CD14-positive monocyte (primary cell): Measurements from ENCODE around the gene CAMKK2. TPM values are rescaled to one million over a fixed set of nuclear protein-coding genes. Genes with fewer than 3 reads are reported as not detected.

Source experiments
- DNase-seq, 3 donors: peaks; one replicate each; pipeline ENCODE4 v3.0.0-alpha.2; 2011 to 2022
- H2AFZ ChIP-seq: 2 replicates; pipeline ENCODE4 v1.6.0; 2012; ENCODE audit warnings: mild to moderate bottlenecking, low read depth, low read length, inconsistent platforms; ENCODE audit not compliant: insufficient read depth, poor library complexity, severe bottlenecking
- H3K27ac ChIP-seq, 2 donors: 1 replicate in 1 of 2; 2 replicates in 1 of 2; pipeline ENCODE4 v1.5.1; 2012 to 2013; ENCODE audit warnings: low read length in 2 of 2, control low read depth in 1 of 2, inconsistent platforms in 1 of 2, low read depth in 1 of 2, mild to moderate bottlenecking in 1 of 2
- H3K27me3 ChIP-seq, 2 donors: one replicate each; pipeline versions ENCODE4 v1.6.0 to v1.6.1; 2011 to 2013; ENCODE audit warnings: low read length in 2 of 2; ENCODE audit not compliant: control insufficient read depth in 2 of 2, insufficient read depth in 2 of 2
- H3K36me3 ChIP-seq, 2 donors: replicated peaks in 1 of 2; 1 replicate in 1 of 2; 2 replicates in 1 of 2; pipeline versions ENCODE4 v1.5.1 to v1.6.1; 2012 to 2013; ENCODE audit warnings: low read length in 2 of 2, control low read depth in 1 of 2, inconsistent platforms in 1 of 2, mild to moderate bottlenecking in 1 of 2; ENCODE audit not compliant: insufficient read depth in 2 of 2, control insufficient read depth in 1 of 2
- H3K4me1 ChIP-seq, 2 donors: 1 replicate in 1 of 2; 2 replicates in 1 of 2; pipeline versions ENCODE4 v1.5.1 to v1.6.1; 2012 to 2013; ENCODE audit warnings: low read length in 2 of 2, control low read depth in 1 of 2, inconsistent platforms in 1 of 2, mild to moderate bottlenecking in 1 of 2, moderate library complexity in 1 of 2; ENCODE audit not compliant: insufficient read depth in 2 of 2, control insufficient read depth in 1 of 2
- H3K4me2 ChIP-seq: replicated peaks from 2 replicates; pipeline ENCODE3; 2012; ENCODE audit warnings: low read length, moderate library complexity, mild to moderate bottlenecking; ENCODE audit not compliant: poor library complexity, severe bottlenecking; ENCODE audit errors: extremely low read depth
- H3K4me3 ChIP-seq, 3 experiments: fragments of 200-600 bp in 1 of 3; sonication (generic) in 1 of 3; replicated peaks in 1 of 3; 1 replicate in 2 of 3; 2 replicates in 1 of 3; pipeline ENCODE4 v1.5.1; 2011 to 2013; ENCODE audit warnings: low read length in 3 of 3, mild to moderate bottlenecking in 3 of 3, control low read depth in 2 of 3, low read depth in 2 of 3, inconsistent platforms in 1 of 3, moderate library complexity in 1 of 3
- H3K79me2 ChIP-seq: 2 replicates; pipeline ENCODE4 v1.6.0; 2012; ENCODE audit warnings: mild to moderate bottlenecking, control low read depth, inconsistent platforms, low read length, moderate library complexity; ENCODE audit not compliant: insufficient read depth
- H3K9ac ChIP-seq: 2 replicates; pipeline ENCODE4 v1.6.0; 2017; ENCODE audit warnings: low read length, mild to moderate bottlenecking; ENCODE audit not compliant: insufficient read depth, poor library complexity, severe bottlenecking
- H3K9me3 ChIP-seq, 2 donors: replicated peaks in 1 of 2; 1 replicate in 1 of 2; 2 replicates in 1 of 2; pipeline versions ENCODE4 v1.5.1 to v1.6.1; 2012 to 2013; ENCODE audit warnings: low read length in 2 of 2, control low read depth in 1 of 2; ENCODE audit not compliant: control insufficient read depth in 1 of 2, insufficient read depth in 1 of 2
- H4K20me1 ChIP-seq: 2 replicates; pipeline ENCODE4 v1.6.0; 2012; ENCODE audit warnings: mild to moderate bottlenecking, low read length, control low read depth, moderate library complexity; ENCODE audit not compliant: insufficient read depth
- H3K27ac Mint-ChIP-seq, 7 donors: one replicate each; pipeline ENCODE4 v1.8.0; 2020; ENCODE audit warnings: mild to moderate bottlenecking in 7 of 7, mixed read lengths in 7 of 7, moderate library complexity in 6 of 7, inconsistent platforms in 2 of 7
- H3K27me3 Mint-ChIP-seq, 3 donors: one replicate each; pipeline ENCODE4 v1.8.0; 2021 to 2022; ENCODE audit warnings: low read depth in 3 of 3, mild to moderate bottlenecking in 3 of 3, mixed read lengths in 3 of 3, moderate library complexity in 3 of 3, inconsistent platforms in 1 of 3
- H3K36me3 Mint-ChIP-seq, 2 donors: one replicate each; pipeline ENCODE4 v1.8.0; 2020; ENCODE audit warnings: mixed read lengths in 2 of 2, inconsistent platforms in 1 of 2, mild to moderate bottlenecking in 1 of 2
- H3K4me1 Mint-ChIP-seq: one replicate; pipeline ENCODE4 v1.8.0; 2020; ENCODE audit warnings: mild to moderate bottlenecking, mixed read lengths
- H3K4me3 Mint-ChIP-seq, 2 donors: one replicate each; pipeline ENCODE4 v1.8.0; 2020; ENCODE audit warnings: mild to moderate bottlenecking in 2 of 2, mixed read lengths in 2 of 2, moderate library complexity in 1 of 2
- H3K9me3 Mint-ChIP-seq, 7 donors: one replicate each; pipeline ENCODE4 v1.8.0; 2020 to 2022; ENCODE audit warnings: mixed read lengths in 7 of 7, mild to moderate bottlenecking in 6 of 7, moderate library complexity in 6 of 7, inconsistent platforms in 2 of 7
- WGBS: methylation state at CpG from one replicate; pipeline ENCODE4 v1.1.5; 2013; ENCODE audit warnings: missing lambda C conversion rate; ENCODE audit not compliant: insufficient coverage; 5-methylcytosine and 5-hydroxymethylcytosine counted together
- intact Hi-C, 2 donors: fragments of 100-400 bp; cut with micrococcal nuclease; formaldehyde crosslinking; loops; one replicate each; pipeline versions ENCODE4 v1.15.0 to v1.15.1; 2023
- polyA plus RNA-seq, 3 donors: library from polyadenylated mRNA; depleted of rRNA in 1 of 3; unstranded in 2 of 3; stranded (reverse) in 1 of 3; fragments of 300-500 nt in 2 of 3; fragments of >200 nt in 1 of 3; fragmentation: Illumina TruSeq in 2 of 3; gene quantifications; 1 replicate in 2 of 3; 2 replicates in 1 of 3; pipeline ENCODE4 v1.2.3, GENCODE V29; 2012 to 2021
- TF ChIP-seq, protein P1 (sequence below): fragments of 200-600 bp; IDR thresholded peaks from one replicate; pipeline ENCODE4 v1.8.0; 2022; ENCODE audit warnings: antibody characterized with exemption, mild to moderate bottlenecking

The CAMKK2 gene
- polyA plus RNA-seq, 3 donors, result 55.6 to 71.4 (median 71.0) TPM

- Histone ChIP-seq H3K4me2 (peak overlapping the region; percentile 8), H3K27ac (peak overlapping the region; percentile 26 to 64), H3K27me3 (no peaks in the 10 kb centered on the region), H3K9me3 (no peaks in the 10 kb centered on the region), H2AFZ (no peak overlapping the region), H3K36me3 (peaks cover 4 to 13% of the 10 kb centered on the region in 2 donors), H3K9ac (no peak overlapping the region), H3K79me2 (peaks cover 2% of the 10 kb centered on the region), H3K4me1 (peaks cover 21 to 29% of the 10 kb centered on the region in 2 donors), H4K20me1 (no peaks in the 10 kb centered on the region), H3K4me3 (peak overlapping the region in 1 of 3 experiments; percentile 1)
- H3K9me3 Mint-ChIP-seq, result no peaks in the 10 kb centered on the region
- no CpG with 5 or more reads among the region's 3 CpGs for WGBS
- TF ChIP-seq, protein P1, sequence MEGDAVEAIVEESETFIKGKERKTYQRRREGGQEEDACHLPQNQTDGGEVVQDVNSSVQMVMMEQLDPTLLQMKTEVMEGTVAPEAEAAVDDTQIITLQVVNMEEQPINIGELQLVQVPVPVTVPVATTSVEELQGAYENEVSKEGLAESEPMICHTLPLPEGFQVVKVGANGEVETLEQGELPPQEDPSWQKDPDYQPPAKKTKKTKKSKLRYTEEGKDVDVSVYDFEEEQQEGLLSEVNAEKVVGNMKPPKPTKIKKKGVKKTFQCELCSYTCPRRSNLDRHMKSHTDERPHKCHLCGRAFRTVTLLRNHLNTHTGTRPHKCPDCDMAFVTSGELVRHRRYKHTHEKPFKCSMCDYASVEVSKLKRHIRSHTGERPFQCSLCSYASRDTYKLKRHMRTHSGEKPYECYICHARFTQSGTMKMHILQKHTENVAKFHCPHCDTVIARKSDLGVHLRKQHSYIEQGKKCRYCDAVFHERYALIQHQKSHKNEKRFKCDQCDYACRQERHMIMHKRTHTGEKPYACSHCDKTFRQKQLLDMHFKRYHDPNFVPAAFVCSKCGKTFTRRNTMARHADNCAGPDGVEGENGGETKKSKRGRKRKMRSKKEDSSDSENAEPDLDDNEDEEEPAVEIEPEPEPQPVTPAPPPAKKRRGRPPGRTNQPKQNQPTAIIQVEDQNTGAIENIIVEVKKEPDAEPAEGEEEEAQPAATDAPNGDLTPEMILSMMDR, result no peak
- H3K27ac Mint-ChIP-seq, result peak overlapping the region; percentile 77 to 94 (median 88)
- H3K36me3 Mint-ChIP-seq, result peaks cover 14 to 16% of the 10 kb centered on the region in 2 donors
- H3K4me3 Mint-ChIP-seq, result no peak overlapping the region
- H3K4me1 Mint-ChIP-seq, result peaks cover 30% of the 10 kb centered on the region
- H3K27me3 Mint-ChIP-seq, result peaks cover 0 to 6% (median 0%) of the 10 kb centered on the region in 3 donors
- intact Hi-C loops, result loop anchor here in 1 of 2 donors (5.0 kb wide), 1 partner anchor 44 kb away; no protein-coding TSS in a partner anchor
- DNase-seq, result peak in 1 of 3 donors; percentile 24
These were observed 105.4 kb downstream of the CAMKK2 start for GRCh38 chr12:121191151-121191550.

DNA sequence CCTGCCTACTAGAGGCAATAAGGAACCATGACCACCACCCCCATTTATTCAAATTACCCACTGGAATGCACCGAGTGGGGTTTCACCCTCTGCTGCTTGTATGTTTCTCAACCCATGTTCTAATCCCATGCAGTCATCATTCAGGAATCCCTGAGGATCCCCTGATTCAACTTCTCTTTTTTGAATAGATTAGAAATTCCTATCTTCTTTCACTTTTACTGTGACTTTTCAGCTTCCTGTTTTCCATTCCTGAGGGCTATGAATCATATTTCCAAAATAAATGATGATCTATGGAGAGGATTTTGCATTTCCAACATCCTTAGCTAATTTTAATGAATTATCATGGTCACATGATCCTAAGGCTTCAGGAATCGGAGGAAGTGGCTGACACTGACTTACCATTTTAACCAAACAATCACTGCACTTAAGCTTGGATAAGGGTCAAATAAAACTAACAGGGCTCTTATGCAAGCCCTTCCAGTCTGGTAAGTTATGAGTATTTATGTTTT lies 105.9 kb downstream of the CAMKK2 start:
- Histone ChIP-seq H3K36me3 (peaks cover 4 to 16% of the 10 kb centered on the region in 2 donors), H3K9ac (no peak overlapping the region), H3K4me1 (peaks cover 26 to 29% of the 10 kb centered on the region in 2 donors), H3K4me2 (peak overlapping the region; percentile 8), H4K20me1 (no peaks in the 10 kb centered on the region), H3K79me2 (peaks cover 4% of the 10 kb centered on the region), H3K27ac (peak overlapping the region; percentile 60 to 67), H2AFZ (no peak overlapping the region), H3K27me3 (no peaks in the 10 kb centered on the region), H3K4me3 (peak overlapping the region in 1 of 3 experiments; percentile 1), H3K9me3 (no peaks in the 10 kb centered on the region)
- Mint-ChIP-seq H3K4me1 (peaks cover 35% of the 10 kb centered on the region), H3K4me3 (peak overlapping the region in 1 of 2 donors; percentile 18), H3K36me3 (peaks cover 18 to 19% of the 10 kb centered on the region in 2 donors), H3K9me3 (no peaks in the 10 kb centered on the region), H3K27ac (peak overlapping the region; percentile 77 to 94 (median 88)), H3K27me3 (peaks cover 0 to 6% (median 0%) of the 10 kb centered on the region in 3 donors)
- TF ChIP-seq, protein P1, result no peak
- WGBS, result 0% methylated on average over 1 of the region's 2 CpGs
- intact Hi-C loops, result loop anchor here (1.0 to 5.0 kb wide), 2 partner anchors 43 to 46 kb away; no protein-coding TSS in a partner anchor
- peak; percentile 89 to 98 (median 90) for DNase-seq
